Neural progenitor cell (in vitro differentiated cells): ENCODE data around the gene AKAP8. TPM values are rescaled to one million over a fixed set of nuclear protein-coding genes. Genes with fewer than 3 reads are reported as not detected.
A peak's percentile ranks its signal among the peaks of the same experiment; 100 is the strongest.

Experiments used
- DNase-seq: peaks from one replicate; pipeline ENCODE4 v3.0.0-alpha.2; 2016; ENCODE audit warnings: low spot score
- H2AFZ ChIP-seq: fragments of 200-600 bp; sonication (generic); replicated peaks from 2 replicates; pipeline ENCODE4 v1.6.1; 2016; ENCODE audit warnings: antibody characterized with exemption
- H3F3A ChIP-seq: fragments of 200-600 bp; sonication (generic); 2 replicates; pipeline ENCODE4 v1.6.1; 2016; ENCODE audit warnings: antibody characterized with exemption, low read depth
- H3K27ac ChIP-seq: fragments of 200-600 bp; sonication (generic); 2 replicates; pipeline ENCODE4 v1.5.1; 2016; ENCODE audit warnings: mild to moderate bottlenecking
- H3K27me3 ChIP-seq: fragments of 200-600 bp; sonication (generic); 2 replicates; pipeline ENCODE4 v1.6.1; 2016; ENCODE audit warnings: mild to moderate bottlenecking, moderate library complexity
- H3K36me3 ChIP-seq: fragments of 200-600 bp; sonication (generic); 2 replicates; pipeline ENCODE4 v1.5.1; 2016
- H3K4me1 ChIP-seq: fragments of 200-600 bp; sonication (generic); 2 replicates; pipeline ENCODE4 v1.6.1; 2016; ENCODE audit warnings: mixed run types
- H3K4me2 ChIP-seq: fragments of 200-600 bp; sonication (generic); 2 replicates; pipeline ENCODE4 v1.6.1; 2016
- H3K4me3 ChIP-seq: fragments of 200-600 bp; sonication (generic); 2 replicates; pipeline ENCODE4 v1.5.1; 2016
- H3K79me2 ChIP-seq: fragments of 200-600 bp; sonication (generic); 2 replicates; pipeline ENCODE4 v1.6.1; 2016; ENCODE audit warnings: low read depth
- H3K9ac ChIP-seq: fragments of 200-600 bp; sonication (generic); 2 replicates; pipeline ENCODE4 v1.6.1; 2016
- H3K9me3 ChIP-seq: fragments of 200-600 bp; sonication (generic); 2 replicates; pipeline ENCODE4 v1.5.1; 2016; ENCODE audit warnings: low read depth
- H4K20me1 ChIP-seq: fragments of 200-600 bp; sonication (generic); 2 replicates; pipeline ENCODE4 v1.6.1; 2016; ENCODE audit warnings: low read depth
- H3K27ac Mint-ChIP-seq: 3 replicates; pipeline ENCODE4 v1.8.0; 2021; ENCODE audit warnings: mixed read lengths
- H3K27me3 Mint-ChIP-seq: 2 replicates; pipeline ENCODE4 v1.8.0; 2022; ENCODE audit warnings: low read depth, mild to moderate bottlenecking, inconsistent platforms, moderate library complexity, mixed read lengths; ENCODE audit not compliant: insufficient read depth
- H3K36me3 Mint-ChIP-seq: 3 replicates; pipeline ENCODE4 v1.8.0; 2021; ENCODE audit warnings: mixed read lengths
- H3K4me1 Mint-ChIP-seq: 3 replicates; pipeline ENCODE4 v1.8.0; 2021; ENCODE audit warnings: mixed read lengths
- H3K4me3 Mint-ChIP-seq: 3 replicates; pipeline ENCODE4 v1.8.0; 2021; ENCODE audit warnings: mild to moderate bottlenecking, moderate library complexity, mixed read lengths
- H3K9me3 Mint-ChIP-seq: 3 replicates; pipeline ENCODE4 v1.8.0; 2020; ENCODE audit warnings: mixed read lengths
- CTCF ChIP-seq: fragments of 200-600 bp; sonication (generic); IDR thresholded peaks from 2 replicates; pipeline ENCODE4 v1.5.1; 2017; ENCODE audit warnings: antibody characterized with exemption, mild to moderate bottlenecking
- EZH2 ChIP-seq: fragments of 200-600 bp; sonication (generic); IDR thresholded peaks from 2 replicates; pipeline ENCODE4 v1.6.1; 2017; ENCODE audit warnings: antibody characterized with exemption, mild to moderate bottlenecking, moderate library complexity
- EZH2phosphoT487 ChIP-seq: fragments of 200-600 bp; sonication (generic); IDR thresholded peaks from 2 replicates; pipeline ENCODE4 v1.6.1; 2017; ENCODE audit warnings: antibody characterized with exemption
- total RNA-seq: library from RNA; depleted of rRNA; stranded (reverse); fragments of >200 nt; gene quantifications from 2 replicates; pipeline ENCODE4 v1.2.3, GENCODE V29; 2015; ENCODE audit warnings: low replicate concordance

Gene AKAP8
- total RNA-seq, 1 donor from 2014 or later: 20.1 TPM

- H3K4me3 ChIP-seq: peak overlapping the region; percentile 94
- H3F3A ChIP-seq: no peaks in the 10 kb centered on the region
- H3K9me3 ChIP-seq: no peaks in the 10 kb centered on the region
- H3K4me1 ChIP-seq: peaks cover 3% of the 10 kb centered on the region
- peaks cover 49% of the 10 kb centered on the region for H4K20me1 ChIP-seq
- peaks cover 15% of the 10 kb centered on the region for H3K36me3 Mint-ChIP-seq
- peaks cover 6% of the 10 kb centered on the region for H3K27me3 Mint-ChIP-seq
- H3K4me3 Mint-ChIP-seq: peak overlapping the region; percentile 99
- no peaks in the 10 kb centered on the region for H3K9me3 Mint-ChIP-seq
- peak overlapping the region; percentile 90 for H3K4me2 ChIP-seq
- H3K27me3 ChIP-seq: no peaks in the 10 kb centered on the region
- H3K36me3 ChIP-seq: no peaks in the 10 kb centered on the region
- H3K27ac ChIP-seq: peak overlapping the region; percentile 97
- peak; percentile 74 for DNase-seq
- peaks cover 68% of the 10 kb centered on the region for H3K79me2 ChIP-seq
- no peak overlapping the region for H2AFZ ChIP-seq
- peaks cover 46% of the 10 kb centered on the region for H3K4me1 Mint-ChIP-seq
- peak overlapping the region; percentile 99 for H3K27ac Mint-ChIP-seq
- TF ChIP-seq EZH2phosphoT487: no peak
- no peak for TF ChIP-seq CTCF
- no peak for TF ChIP-seq EZH2
- H3K9ac ChIP-seq: peak overlapping the region; percentile 88
Measured at GRCh38 chr19:15331419-15332310, 47.9 kb downstream of the AKAP8 start.

- no peak overlapping the region for H2AFZ ChIP-seq
- H3K79me2 ChIP-seq: peaks cover 76% of the 10 kb centered on the region
- peak overlapping the region; percentile 78 for H3K27ac ChIP-seq
- DNase-seq: peak; percentile 56
- no peak for TF ChIP-seq CTCF
- TF ChIP-seq EZH2: no peak
- Mint-ChIP-seq H3K4me3 (peak overlapping the region; percentile 99), H3K9me3 (no peaks in the 10 kb centered on the region), H3K27me3 (peaks cover 6% of the 10 kb centered on the region), H3K4me1 (peaks cover 42% of the 10 kb centered on the region), H3K36me3 (peaks cover 15% of the 10 kb centered on the region), H3K27ac (peak overlapping the region; percentile 99)
- peaks cover 56% of the 10 kb centered on the region for H4K20me1 ChIP-seq
- H3K36me3 ChIP-seq: no peaks in the 10 kb centered on the region
- peak overlapping the region; percentile 90 for H3K4me2 ChIP-seq
- H3K9me3 ChIP-seq: no peaks in the 10 kb centered on the region
- H3F3A ChIP-seq: no peaks in the 10 kb centered on the region
- peaks cover 3% of the 10 kb centered on the region for H3K4me1 ChIP-seq
- H3K4me3 ChIP-seq: peak overlapping the region; percentile 94
- no peaks in the 10 kb centered on the region for H3K27me3 ChIP-seq
- H3K9ac ChIP-seq: peak overlapping the region; percentile 88
Measured at GRCh38 chr19:15330801-15331418, 48.7 kb downstream of the AKAP8 start.

GRCh38 chr19:15328312-15328711, 51.3 kb downstream of the AKAP8 start:
- no peak overlapping the region for H3K4me3 ChIP-seq
- H3K27me3 ChIP-seq: no peaks in the 10 kb centered on the region
- no peak overlapping the region for H2AFZ ChIP-seq
- peaks cover 92% of the 10 kb centered on the region for H3K79me2 ChIP-seq
- peaks cover 62% of the 10 kb centered on the region for H3K4me1 Mint-ChIP-seq
- peaks cover 18% of the 10 kb centered on the region for H3K36me3 Mint-ChIP-seq
- H3K9me3 ChIP-seq: no peaks in the 10 kb centered on the region
- H3K9ac ChIP-seq: no peak overlapping the region
- peaks cover 8% of the 10 kb centered on the region for H3K27me3 Mint-ChIP-seq
- H3K4me3 Mint-ChIP-seq: no peak overlapping the region
- H4K20me1 ChIP-seq: peaks cover 82% of the 10 kb centered on the region
- no peak for DNase-seq
- no peak overlapping the region for H3K4me2 ChIP-seq
- H3K27ac ChIP-seq: no peak overlapping the region
- H3K4me1 ChIP-seq: peaks cover 16% of the 10 kb centered on the region
- H3K9me3 Mint-ChIP-seq: peaks cover 2% of the 10 kb centered on the region
- H3K27ac Mint-ChIP-seq: no peak overlapping the region
- no peaks in the 10 kb centered on the region for H3K36me3 ChIP-seq
- H3F3A ChIP-seq: peaks cover 7% of the 10 kb centered on the region
- TF ChIP-seq CTCF (no peak), EZH2 (no peak), EZH2phosphoT487 (no peak)
